Activated naive CD8-positive, alpha-beta T cell treated with anti-CD3 and anti-CD28 coated beads, Interleukin-2, amount 10 ng/mL, durations not matched to agents 7 days and 5 days (primary cell): ENCODE data around the gene OR10K1. TPM values are rescaled to one million over a fixed set of nuclear protein-coding genes. Genes with fewer than 3 reads are reported as not detected.

Experiments
- ATAC-seq: fragments of 150-1000 bp; cut with Tn5 transposase; one replicate; pipeline ENCODE4 v1.10.0; 2021; ENCODE audit warnings: low read depth, moderate library complexity
- POLR2A ChIA-PET: fragments of 350-600 bp; sonication (Branson Sonifier 250); formaldehyde crosslinking; loops from one replicate; lab custom pipeline; 2021; ENCODE audit warnings: antibody characterized with exemption; lab: Charles Lee
- DNase-seq: peaks from one replicate; pipeline ENCODE4 v3.0.0; 2021
- H3K27ac Mint-ChIP-seq: one replicate; pipeline ENCODE4 v1.8.0; 2022; ENCODE audit warnings: mild to moderate bottlenecking, mixed read lengths
- H3K27me3 Mint-ChIP-seq: one replicate; pipeline ENCODE4 v1.8.0; 2022; ENCODE audit warnings: mild to moderate bottlenecking, moderate library complexity, mixed read lengths
- H3K36me3 Mint-ChIP-seq: one replicate; pipeline ENCODE4 v1.8.0; 2021; ENCODE audit warnings: mild to moderate bottlenecking, mixed read lengths
- H3K4me1 Mint-ChIP-seq: one replicate; pipeline ENCODE4 v1.8.0; 2021; ENCODE audit warnings: mixed read lengths
- H3K4me3 Mint-ChIP-seq: one replicate; pipeline ENCODE4 v1.8.0; 2022; ENCODE audit warnings: mild to moderate bottlenecking, moderate library complexity, mixed read lengths
- H3K9me3 Mint-ChIP-seq: one replicate; pipeline ENCODE4 v1.8.0; 2021; ENCODE audit warnings: mixed read lengths
- total RNA-seq, 2 experiments: library from RNA; stranded (reverse); gene quantifications; one replicate each; pipeline ENCODE4 v1.2.3, GENCODE V29; 2021

The OR10K1 gene
- total RNA-seq, 2 experiments from 2014 or later = not detected

DNA sequence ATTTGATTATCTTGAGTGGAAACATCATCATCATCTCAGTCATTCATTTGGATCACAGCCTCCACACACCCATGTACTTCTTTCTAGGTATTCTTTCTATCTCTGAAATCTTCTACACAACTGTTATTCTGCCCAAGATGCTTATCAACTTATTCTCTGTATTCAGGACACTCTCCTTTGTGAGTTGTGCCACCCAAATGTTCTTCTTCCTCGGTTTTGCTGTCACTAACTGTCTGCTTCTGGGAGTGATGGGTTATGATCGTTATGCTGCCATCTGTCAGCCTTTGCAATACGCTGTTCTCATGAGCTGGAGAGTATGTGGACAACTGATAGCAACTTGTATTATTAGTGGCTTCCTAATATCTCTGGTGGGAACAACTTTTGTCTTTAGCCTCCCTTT lies 29.7 kb downstream of the OR10K1 start:
- Mint-ChIP-seq H3K4me1 (no peaks in the 10 kb centered on the region), H3K4me3 (no peak overlapping the region), H3K36me3 (no peaks in the 10 kb centered on the region), H3K9me3 (no peaks in the 10 kb centered on the region), H3K27ac (no peak overlapping the region), H3K27me3 (peaks cover 12% of the 10 kb centered on the region)
- POLR2A ChIA-PET = no interaction called here
- ATAC-seq (no peak), DNase-seq (no peak)

DNA sequence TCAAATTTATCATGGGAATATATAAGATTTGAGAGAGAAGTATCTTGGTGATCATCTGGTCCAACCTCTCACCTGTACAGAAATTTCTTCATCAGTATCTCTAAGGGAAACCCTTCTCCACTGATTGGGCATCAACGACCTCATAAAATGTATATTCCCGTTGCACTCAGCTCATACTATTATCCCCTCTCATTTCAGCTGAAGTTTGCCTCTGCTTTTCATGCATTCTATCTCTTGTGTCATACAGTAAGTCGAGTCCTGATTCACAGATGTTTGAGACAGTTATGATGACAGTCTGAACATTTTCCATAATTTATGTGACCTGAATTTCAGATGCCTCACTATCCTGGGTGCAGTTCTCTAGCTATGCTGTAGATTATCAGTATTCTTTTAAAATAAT lies 31.4 kb downstream of the OR10K1 start:
- no peak for ATAC-seq
- no peaks in the 10 kb centered on the region for H3K4me1 Mint-ChIP-seq
- POLR2A ChIA-PET = no interaction called here
- DNase-seq = no peak
- H3K27me3 Mint-ChIP-seq = peaks cover 13% of the 10 kb centered on the region
- H3K27ac Mint-ChIP-seq = no peak overlapping the region
- no peaks in the 10 kb centered on the region for H3K36me3 Mint-ChIP-seq
- H3K4me3 Mint-ChIP-seq = no peak overlapping the region
- H3K9me3 Mint-ChIP-seq = no peaks in the 10 kb centered on the region

GRCh38 chr1:158494796-158495195 lies 33.2 kb downstream of the OR10K1 start:
- H3K4me3 Mint-ChIP-seq = no peak overlapping the region
- H3K27me3 Mint-ChIP-seq = peaks cover 13% of the 10 kb centered on the region
- H3K36me3 Mint-ChIP-seq = no peaks in the 10 kb centered on the region
- ATAC-seq (no peak), DNase-seq (no peak)
- H3K4me1 Mint-ChIP-seq = no peaks in the 10 kb centered on the region
- no peaks in the 10 kb centered on the region for H3K9me3 Mint-ChIP-seq
- POLR2A ChIA-PET = no interaction called here
- H3K27ac Mint-ChIP-seq = no peak overlapping the region

DNA sequence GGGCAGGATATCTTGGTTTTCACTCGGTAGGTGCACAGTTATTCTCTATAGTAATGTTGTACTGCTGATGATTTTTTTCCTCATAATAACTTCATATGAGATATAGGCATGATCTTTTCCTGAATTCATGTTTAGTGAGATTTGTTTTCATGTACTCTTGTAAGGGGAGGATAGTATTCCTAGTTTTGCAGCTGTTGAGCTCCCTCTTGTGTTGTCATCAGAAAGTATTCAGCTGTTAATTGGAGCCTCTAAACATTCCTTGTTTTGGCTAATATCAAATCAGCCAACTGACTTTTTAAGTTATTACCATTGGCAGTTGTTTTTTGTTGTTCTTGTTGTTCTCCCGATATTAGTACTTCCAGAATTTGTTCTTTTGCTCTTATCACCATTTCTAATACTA lies 34.7 kb downstream of the OR10K1 start:
- Mint-ChIP-seq H3K36me3 (no peaks in the 10 kb centered on the region), H3K9me3 (no peaks in the 10 kb centered on the region), H3K27ac (no peak overlapping the region), H3K4me1 (no peaks in the 10 kb centered on the region), H3K27me3 (peaks cover 13% of the 10 kb centered on the region), H3K4me3 (no peak overlapping the region)
- no peak for ATAC-seq
- no peak for DNase-seq
- POLR2A ChIA-PET = no interaction called here

DNA sequence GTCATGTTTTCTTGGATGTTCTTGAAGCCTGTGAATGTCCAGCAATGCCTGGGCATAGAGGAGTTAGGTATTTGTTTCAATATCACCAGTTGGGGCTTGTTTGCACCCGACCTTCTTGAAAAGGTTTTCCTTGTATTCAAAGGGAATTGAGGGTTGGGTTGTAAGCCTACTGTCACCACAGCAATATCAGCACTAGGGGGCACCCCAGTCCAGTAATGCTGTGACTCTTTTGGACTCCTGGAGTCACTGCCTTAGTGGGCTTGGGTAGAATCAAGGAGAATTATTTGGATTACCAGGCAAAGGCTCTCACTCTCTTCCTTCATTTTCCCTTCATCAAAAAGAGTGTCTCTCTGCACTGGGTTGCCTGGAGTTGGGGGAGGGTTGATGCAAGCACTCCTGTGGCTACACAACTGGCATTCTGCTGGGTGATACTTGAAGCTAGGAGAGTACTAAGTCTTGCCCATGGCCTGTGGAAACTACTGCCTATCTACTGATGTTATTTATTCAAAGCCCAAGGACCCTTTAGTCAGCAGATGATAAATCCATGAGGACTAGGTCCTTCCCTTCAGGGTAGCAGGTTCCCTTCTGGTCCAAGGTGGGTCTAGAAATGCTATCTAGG lies 44.8 kb downstream of the OR10K1 start:
- Mint-ChIP-seq H3K27ac (no peak overlapping the region), H3K4me1 (no peaks in the 10 kb centered on the region), H3K36me3 (no peaks in the 10 kb centered on the region), H3K4me3 (no peak overlapping the region), H3K9me3 (no peaks in the 10 kb centered on the region), H3K27me3 (peaks cover 12% of the 10 kb centered on the region)
- POLR2A ChIA-PET = no interaction called here
- DNase-seq (peak; percentile 30), ATAC-seq (no peak)

- H3K27ac Mint-ChIP-seq = no peak overlapping the region
- H3K36me3 Mint-ChIP-seq = no peaks in the 10 kb centered on the region
- H3K27me3 Mint-ChIP-seq = peaks cover 12% of the 10 kb centered on the region
- no peak overlapping the region for H3K4me3 Mint-ChIP-seq
- no peaks in the 10 kb centered on the region for H3K9me3 Mint-ChIP-seq
- no peaks in the 10 kb centered on the region for H3K4me1 Mint-ChIP-seq
- DNase-seq = no peak
- no peak for ATAC-seq
- POLR2A ChIA-PET = no interaction called here
Observed at GRCh38 chr1:158507511-158507910, 45.9 kb downstream of the OR10K1 start.

DNA sequence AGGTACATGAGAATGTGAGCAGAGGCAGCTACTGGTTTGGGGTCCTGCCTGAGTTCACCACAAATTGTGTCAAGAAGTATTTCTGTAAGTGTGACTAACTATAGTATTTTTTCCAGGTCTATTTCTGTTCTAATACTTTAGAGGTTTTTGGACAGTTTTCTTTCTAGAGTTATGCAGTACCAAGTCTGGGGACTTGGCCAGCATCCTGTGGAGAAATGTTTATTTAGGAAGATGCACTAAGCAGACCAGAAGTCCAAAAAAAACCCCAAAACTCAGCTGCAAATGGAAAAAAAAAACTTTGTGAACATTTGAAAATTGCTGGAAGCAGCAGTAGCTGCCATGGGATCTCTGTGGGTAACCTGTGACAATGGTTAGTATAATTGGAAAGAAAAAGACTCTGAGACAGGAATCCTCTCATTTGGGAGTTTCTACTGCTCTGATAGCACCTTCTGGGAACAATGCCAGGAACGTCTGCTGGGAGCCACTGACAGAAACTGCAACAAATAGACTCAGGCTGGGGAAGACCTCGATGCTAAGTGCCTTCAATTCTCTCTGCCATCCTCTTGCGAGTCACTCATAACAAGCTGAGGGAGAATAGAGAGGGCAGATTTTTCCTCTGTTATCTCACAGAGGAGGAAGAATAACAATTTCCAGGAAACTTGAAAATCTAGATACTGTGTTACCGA lies 48.0 kb downstream of the OR10K1 start:
- DNase-seq = no peak
- Mint-ChIP-seq H3K36me3 (no peaks in the 10 kb centered on the region), H3K27me3 (peaks cover 8% of the 10 kb centered on the region), H3K9me3 (no peaks in the 10 kb centered on the region), H3K27ac (no peak overlapping the region), H3K4me1 (no peaks in the 10 kb centered on the region), H3K4me3 (no peak overlapping the region)
- ATAC-seq = no peak
- POLR2A ChIA-PET = no interaction called here

GRCh38 chr1:158516966-158517365 lies 55.3 kb downstream of the OR10K1 start:
- Mint-ChIP-seq H3K36me3 (no peaks in the 10 kb centered on the region), H3K4me1 (no peaks in the 10 kb centered on the region), H3K27me3 (peaks cover under 1% of the 10 kb centered on the region), H3K9me3 (no peaks in the 10 kb centered on the region), H3K27ac (no peak overlapping the region), H3K4me3 (no peak overlapping the region)
- DNase-seq = no peak
- POLR2A ChIA-PET = no interaction called here
- no peak for ATAC-seq

Other genes starting within 250 kb of the OR10K1 start
- gene CD1A, start 207.4 kb upstream of the OR10K1 start, total RNA-seq = under 1 TPM in 1 of 2 experiments, not detected in 1; 0.20 TPM
- not detected for gene CD1C, start 171.9 kb upstream of the OR10K1 start, total RNA-seq
- not detected for gene CD1B, start 130.3 kb upstream of the OR10K1 start, total RNA-seq
- not detected for gene CD1E, start 107.9 kb upstream of the OR10K1 start, total RNA-seq
- not detected for gene OR10T2, start 62.4 kb upstream of the OR10K1 start, total RNA-seq
- not detected for gene OR10K2, start 35.6 kb upstream of the OR10K1 start, total RNA-seq
- gene OR10R2, start 10.4 kb downstream of the OR10K1 start, total RNA-seq = not detected
- not detected for gene OR6Y1, start 92.6 kb downstream of the OR10K1 start, total RNA-seq
- not detected for gene OR6P1, start 108.7 kb downstream of the OR10K1 start, total RNA-seq
- gene OR10X1, start 118.1 kb downstream of the OR10K1 start, total RNA-seq = not detected
- not detected for gene OR10Z1, start 143.4 kb downstream of the OR10K1 start, total RNA-seq
- not detected for gene SPTA1, start 224.9 kb downstream of the OR10K1 start, total RNA-seq
- not detected for gene OR6K2, start 238.8 kb downstream of the OR10K1 start, total RNA-seq